ENCODE results near the gene ARFGEF2.

Gene ARFGEF2

DNA sequence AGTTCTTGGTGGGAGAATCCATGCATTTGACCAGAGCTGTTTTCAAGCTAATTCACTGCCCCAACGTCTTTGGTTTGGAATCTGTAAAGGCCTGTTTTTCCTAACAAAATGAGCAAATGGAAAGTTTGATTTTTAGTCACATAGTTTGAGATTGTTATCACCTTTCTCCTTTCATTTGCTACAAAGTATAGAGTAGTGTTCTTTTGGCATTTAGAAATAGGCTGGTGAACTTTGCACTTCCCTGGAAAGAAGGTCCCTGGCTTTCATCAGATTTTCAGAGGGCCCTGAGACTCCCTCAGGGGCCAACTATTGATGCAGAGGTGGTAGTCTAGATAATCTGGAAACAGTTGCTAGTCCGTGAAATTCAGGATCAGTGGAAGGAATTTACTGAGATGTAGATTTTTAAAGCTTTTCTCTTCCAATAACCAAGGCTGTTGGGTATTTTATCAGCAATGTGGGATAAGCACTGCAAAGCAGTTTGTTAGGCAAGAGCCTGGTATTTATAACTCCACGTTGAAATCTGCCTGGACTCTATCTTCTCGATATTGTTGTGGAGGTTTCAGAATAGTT, 1.7 kb downstream of the ARFGEF2 start:
- no peak overlapping the region for H2AFZ ChIP-seq (ENCODE audit: low read depth, low read length)
- no peak overlapping the region for H4K91ac ChIP-seq (ENCODE audit: low read length)
- H3K36me3 ChIP-seq (ENCODE audit: control insufficient read depth in 1 of 2, insufficient read depth in 2 of 2, low read depth in 1 of 2, low read length in 2 of 2), result no peaks in the 10 kb centered on the region
- no peaks in the 10 kb centered on the region for H3K9me3 ChIP-seq (ENCODE audit: control insufficient read depth, low read length)
- H2BK12ac ChIP-seq (ENCODE audit: low read length in 2 of 2), result no peak overlapping the region
- peaks cover 4% of the 10 kb centered on the region for H3K79me1 ChIP-seq (replicated peaks; ENCODE audit: low read length, poor library complexity, severe bottlenecking)
- no peak overlapping the region for H3K27ac ChIP-seq (ENCODE audit: low read length, poor library complexity, severe bottlenecking)
- 90% methylated on average over 2 of the region's 4 CpGs for WGBS
- H3K4me2 ChIP-seq (ENCODE audit: low read length, poor library complexity, severe bottlenecking), result peak overlapping the region; percentile 17
- peak overlapping the region; percentile 95 for H3K9ac ChIP-seq (ENCODE audit: low read length)
- H4K8ac ChIP-seq (ENCODE audit: low read length), result no peak overlapping the region
- H3K27me3 ChIP-seq (ENCODE audit: control insufficient read depth in 1 of 2, insufficient read depth in 1 of 2, low read length in 2 of 2), result peaks cover 0 to 4% of the 10 kb centered on the region in 2 experiments
- H3K4me1 ChIP-seq (ENCODE audit: control insufficient read depth, insufficient read depth, low read depth, low read length), result peaks cover 2% of the 10 kb centered on the region
- no peak overlapping the region for H2BK120ac ChIP-seq (ENCODE audit: low read depth, low read length)
- H2AK5ac ChIP-seq (ENCODE audit: low read length, severe bottlenecking), result no peak overlapping the region
- H2BK15ac ChIP-seq (ENCODE audit: low read depth, poor library complexity, severe bottlenecking), result no peak overlapping the region
- H3K18ac ChIP-seq (ENCODE audit: low read depth in 1 of 2, low read length in 2 of 2), result no peak overlapping the region
- peak; percentile 48 for DNase-seq
- no peak overlapping the region for H3K23ac ChIP-seq (ENCODE audit: low read length in 2 of 2)
- H2BK5ac ChIP-seq (ENCODE audit: low read depth, low read length, poor library complexity, severe bottlenecking), result no peak overlapping the region
- H3K4me3 ChIP-seq (ENCODE audit: insufficient read depth in 1 of 2, low read depth in 1 of 2, low read length in 2 of 2), result peak overlapping the region in 1 of 2 experiments; percentile 92
- no peak overlapping the region for H3K14ac ChIP-seq (ENCODE audit: low read length in 2 of 2)
- H3K4ac ChIP-seq (ENCODE audit: low read depth in 1 of 2, low read length in 2 of 2), result no peak overlapping the region

DNA sequence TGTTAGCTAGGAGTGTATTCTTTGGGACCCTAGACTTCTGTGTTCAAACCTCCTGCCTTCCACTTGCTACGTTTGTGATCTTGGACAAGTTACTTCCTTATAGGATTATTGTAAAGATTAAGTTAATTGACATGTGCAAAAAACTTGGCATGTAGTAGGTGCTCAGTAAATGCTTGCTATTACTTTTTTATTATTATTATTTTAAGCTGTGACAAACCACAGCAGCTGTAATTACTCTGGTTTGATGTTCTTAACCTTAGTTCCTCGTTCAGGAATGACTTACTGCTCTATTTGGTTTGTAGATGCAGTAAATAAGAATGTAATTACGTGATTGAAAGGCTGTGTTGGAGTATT, 3.2 kb downstream of the ARFGEF2 start:
- no peak overlapping the region for H3K18ac ChIP-seq (ENCODE audit: low read depth in 1 of 2, low read length in 2 of 2)
- no peak overlapping the region for H4K8ac ChIP-seq (ENCODE audit: low read length)
- H3K4me1 ChIP-seq (ENCODE audit: control insufficient read depth, insufficient read depth, low read depth, low read length), result peaks cover 2% of the 10 kb centered on the region
- no peak overlapping the region for H2BK15ac ChIP-seq (ENCODE audit: low read depth, poor library complexity, severe bottlenecking)
- H3K36me3 ChIP-seq (ENCODE audit: control insufficient read depth in 1 of 2, insufficient read depth in 2 of 2, low read depth in 1 of 2, low read length in 2 of 2), result no peaks in the 10 kb centered on the region
- no peak overlapping the region for H3K4me3 ChIP-seq (ENCODE audit: insufficient read depth in 1 of 2, low read depth in 1 of 2, low read length in 2 of 2)
- H3K4me2 ChIP-seq (ENCODE audit: low read length, poor library complexity, severe bottlenecking), result no peak overlapping the region
- no peak overlapping the region for H3K23ac ChIP-seq (ENCODE audit: low read length in 2 of 2)
- no peak overlapping the region for H3K27ac ChIP-seq (ENCODE audit: low read length, poor library complexity, severe bottlenecking)
- no peak overlapping the region for H2AFZ ChIP-seq (ENCODE audit: low read depth, low read length)
- no peaks in the 10 kb centered on the region for H3K27me3 ChIP-seq (ENCODE audit: control insufficient read depth in 1 of 2, insufficient read depth in 1 of 2, low read length in 2 of 2)
- H3K9ac ChIP-seq (ENCODE audit: low read length), result peak overlapping the region; percentile 27
- no peak for DNase-seq
- H3K9me3 ChIP-seq (ENCODE audit: control insufficient read depth, low read length), result no peaks in the 10 kb centered on the region
- H3K4ac ChIP-seq (ENCODE audit: low read depth in 1 of 2, low read length in 2 of 2), result no peak overlapping the region
- H2BK12ac ChIP-seq (ENCODE audit: low read length in 2 of 2), result no peak overlapping the region
- H3K79me1 ChIP-seq (replicated peaks; ENCODE audit: low read length, poor library complexity, severe bottlenecking), result peaks cover 7% of the 10 kb centered on the region
- no peak overlapping the region for H2AK5ac ChIP-seq (ENCODE audit: low read length, severe bottlenecking)
- no peak overlapping the region for H3K14ac ChIP-seq (ENCODE audit: low read length in 2 of 2)
- no peak overlapping the region for H2BK120ac ChIP-seq (ENCODE audit: low read depth, low read length)
- no peak overlapping the region for H4K91ac ChIP-seq (ENCODE audit: low read length)
- H2BK5ac ChIP-seq (ENCODE audit: low read depth, low read length, poor library complexity, severe bottlenecking), result no peak overlapping the region
- WGBS, result 91% methylated on average over 2 of the region's 3 CpGs

DNA sequence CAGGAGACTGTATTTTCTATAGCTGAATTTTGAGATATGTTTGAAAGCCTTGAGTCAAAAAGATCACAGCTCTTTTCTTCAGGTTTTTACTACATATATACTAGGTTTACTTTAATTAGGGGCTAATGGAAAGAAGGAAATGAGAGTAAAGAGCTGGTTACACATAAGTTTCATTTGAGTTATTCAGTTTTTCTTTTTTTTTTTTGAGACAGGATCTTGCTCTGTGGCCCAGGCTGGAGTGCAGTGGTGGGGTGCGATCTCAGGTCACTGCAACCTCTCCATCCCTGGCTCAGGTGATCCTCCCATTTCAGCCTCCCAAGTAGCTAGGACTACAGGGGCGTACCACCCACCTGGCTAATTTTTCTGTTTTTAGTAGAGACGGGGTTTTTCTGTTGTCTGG, 4.8 kb downstream of the ARFGEF2 start:
- Histone ChIP-seq H4K8ac (ENCODE audit: low read length) (no peak overlapping the region), H3K4me3 (ENCODE audit: insufficient read depth in 1 of 2, low read depth in 1 of 2, low read length in 2 of 2) (no peak overlapping the region), H4K91ac (ENCODE audit: low read length) (no peak overlapping the region), H3K23ac (ENCODE audit: low read length in 2 of 2) (no peak overlapping the region), H3K14ac (ENCODE audit: low read length in 2 of 2) (no peak overlapping the region), H2AFZ (ENCODE audit: low read depth, low read length) (no peak overlapping the region), H2AK5ac (ENCODE audit: low read length, severe bottlenecking) (no peak overlapping the region), H3K36me3 (ENCODE audit: control insufficient read depth in 1 of 2, insufficient read depth in 2 of 2, low read depth in 1 of 2, low read length in 2 of 2) (no peaks in the 10 kb centered on the region), H3K27ac (ENCODE audit: low read length, poor library complexity, severe bottlenecking) (no peak overlapping the region), H3K9me3 (ENCODE audit: control insufficient read depth, low read length) (no peaks in the 10 kb centered on the region), H3K4me2 (ENCODE audit: low read length, poor library complexity, severe bottlenecking) (no peak overlapping the region), H3K18ac (ENCODE audit: low read depth in 1 of 2, low read length in 2 of 2) (no peak overlapping the region), H2BK5ac (ENCODE audit: low read depth, low read length, poor library complexity, severe bottlenecking) (no peak overlapping the region), H3K9ac (ENCODE audit: low read length) (no peak overlapping the region), H3K27me3 (ENCODE audit: control insufficient read depth in 1 of 2, insufficient read depth in 1 of 2, low read length in 2 of 2) (no peaks in the 10 kb centered on the region), H3K4me1 (ENCODE audit: control insufficient read depth, insufficient read depth, low read depth, low read length) (no peaks in the 10 kb centered on the region), H3K4ac (ENCODE audit: low read depth in 1 of 2, low read length in 2 of 2) (no peak overlapping the region), H2BK12ac (ENCODE audit: low read length in 2 of 2) (no peak overlapping the region), H3K79me1 (replicated peaks; ENCODE audit: low read length, poor library complexity, severe bottlenecking) (peaks cover 10% of the 10 kb centered on the region), H2BK15ac (ENCODE audit: low read depth, poor library complexity, severe bottlenecking) (no peak overlapping the region), H2BK120ac (ENCODE audit: low read depth, low read length) (no peak overlapping the region)
- DNase-seq, result no peak
- 100% methylated on average over 1 of the region's 3 CpGs for WGBS

DNA sequence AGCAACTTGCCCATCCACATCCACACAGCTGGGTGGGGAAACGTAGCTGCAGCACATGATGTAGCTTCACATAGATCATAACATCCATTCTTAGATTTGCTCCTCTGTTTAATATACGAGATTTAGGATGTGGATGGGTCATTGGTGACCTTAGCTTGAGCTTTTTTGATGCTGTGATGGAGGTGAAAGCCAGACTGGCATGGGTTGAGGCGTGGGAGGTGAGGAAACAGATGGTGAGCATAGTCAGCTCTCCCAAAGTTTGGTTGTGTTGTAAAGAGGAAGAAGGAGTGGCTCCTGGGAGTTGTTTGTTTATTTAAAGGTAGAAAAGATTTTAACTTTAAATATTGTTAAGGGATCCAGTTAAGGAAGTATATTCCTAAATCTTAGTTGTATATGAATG, 5.3 kb downstream of the ARFGEF2 start:
- Histone ChIP-seq H4K91ac (ENCODE audit: low read length) (no peak overlapping the region), H3K27ac (ENCODE audit: low read length, poor library complexity, severe bottlenecking) (no peak overlapping the region), H2BK5ac (ENCODE audit: low read depth, low read length, poor library complexity, severe bottlenecking) (no peak overlapping the region), H3K14ac (ENCODE audit: low read length in 2 of 2) (no peak overlapping the region), H4K8ac (ENCODE audit: low read length) (no peak overlapping the region), H3K18ac (ENCODE audit: low read depth in 1 of 2, low read length in 2 of 2) (no peak overlapping the region), H2BK15ac (ENCODE audit: low read depth, poor library complexity, severe bottlenecking) (no peak overlapping the region), H3K4me3 (ENCODE audit: insufficient read depth in 1 of 2, low read depth in 1 of 2, low read length in 2 of 2) (no peak overlapping the region), H3K4me2 (ENCODE audit: low read length, poor library complexity, severe bottlenecking) (no peak overlapping the region), H3K36me3 (ENCODE audit: control insufficient read depth in 1 of 2, insufficient read depth in 2 of 2, low read depth in 1 of 2, low read length in 2 of 2) (no peaks in the 10 kb centered on the region), H3K27me3 (ENCODE audit: control insufficient read depth in 1 of 2, insufficient read depth in 1 of 2, low read length in 2 of 2) (no peaks in the 10 kb centered on the region), H3K9ac (ENCODE audit: low read length) (no peak overlapping the region), H3K79me1 (replicated peaks; ENCODE audit: low read length, poor library complexity, severe bottlenecking) (peaks cover 11% of the 10 kb centered on the region), H3K23ac (ENCODE audit: low read length in 2 of 2) (no peak overlapping the region), H2AFZ (ENCODE audit: low read depth, low read length) (no peak overlapping the region), H3K4me1 (ENCODE audit: control insufficient read depth, insufficient read depth, low read depth, low read length) (no peaks in the 10 kb centered on the region), H2AK5ac (ENCODE audit: low read length, severe bottlenecking) (no peak overlapping the region), H2BK12ac (ENCODE audit: low read length in 2 of 2) (no peak overlapping the region), H3K4ac (ENCODE audit: low read depth in 1 of 2, low read length in 2 of 2) (no peak overlapping the region), H3K9me3 (ENCODE audit: control insufficient read depth, low read length) (no peaks in the 10 kb centered on the region), H2BK120ac (ENCODE audit: low read depth, low read length) (no peak overlapping the region)
- 95% methylated on average over 2 of the region's 3 CpGs for WGBS
- DNase-seq, result no peak
